GM03348 (cell line): Measurements from ENCODE around the gene TBC1D22A.

Experiments used
- DNase-seq: peaks from one replicate; pipeline ENCODE4 v3.0.0; 2012; ENCODE audit warnings: low spot score

The TBC1D22A gene

DNA sequence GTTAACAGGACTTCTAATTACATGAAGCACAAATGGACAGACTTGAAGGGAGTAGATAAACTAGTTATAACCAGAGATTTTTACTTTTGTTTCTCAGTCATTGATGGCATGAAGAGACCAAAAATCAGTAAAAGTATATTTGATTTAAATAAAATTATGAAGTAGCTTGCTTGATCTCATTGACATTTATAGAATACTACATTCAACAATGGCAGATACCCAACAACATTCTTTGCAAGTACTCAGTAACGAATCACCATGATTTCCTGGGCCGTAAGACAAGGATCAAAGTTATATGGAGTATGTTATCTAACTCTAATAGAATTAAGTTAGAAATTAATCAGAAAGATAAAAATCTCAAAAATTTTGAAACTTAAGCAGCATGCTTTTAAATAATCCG, 317.6 kb downstream of the TBC1D22A start:
- DNase-seq: no peak

DNA sequence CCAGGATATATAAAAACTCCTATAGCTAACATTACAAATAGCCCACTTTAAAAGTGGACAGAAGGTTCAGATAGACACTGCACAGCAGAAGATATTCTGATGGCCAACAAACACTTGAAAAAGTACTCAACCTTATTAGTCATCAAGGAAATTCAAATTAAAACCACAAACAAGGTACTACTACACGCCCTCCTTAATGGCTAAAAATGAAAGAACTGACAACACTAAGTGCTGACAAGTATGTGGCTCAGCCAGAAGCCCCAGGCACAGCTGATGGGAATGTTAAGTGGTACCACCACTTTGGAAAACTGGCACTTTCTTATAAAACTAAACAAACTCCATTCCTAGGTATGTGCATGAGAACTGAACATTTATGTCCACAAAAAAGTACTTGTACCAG, 320.1 kb downstream of the TBC1D22A start:
- DNase-seq: no peak

- DNase-seq: no peak
These were observed 321.0 kb downstream of the TBC1D22A start for GRCh38 chr22:47083379-47083986.

DNA sequence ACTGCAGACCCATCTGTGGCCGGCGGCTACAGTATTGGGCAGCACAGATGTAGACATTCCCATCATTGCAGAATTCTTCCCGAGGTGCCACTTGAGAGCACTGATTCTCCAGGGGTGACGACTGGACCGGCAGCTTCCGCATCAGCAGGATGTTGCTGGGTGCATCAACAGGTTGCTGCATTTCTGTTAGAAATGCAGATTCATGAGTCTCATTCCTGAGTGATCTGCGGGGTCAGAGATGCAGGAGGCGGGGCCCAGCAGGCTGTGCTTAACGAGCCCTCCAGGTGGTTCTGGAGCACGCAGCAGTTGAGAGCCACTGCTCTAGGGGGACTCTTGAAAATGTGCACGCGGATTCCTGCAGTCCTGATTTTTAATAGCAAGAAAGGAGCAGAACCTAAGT, 321.8 kb downstream of the TBC1D22A start:
- no peak for DNase-seq

DNA sequence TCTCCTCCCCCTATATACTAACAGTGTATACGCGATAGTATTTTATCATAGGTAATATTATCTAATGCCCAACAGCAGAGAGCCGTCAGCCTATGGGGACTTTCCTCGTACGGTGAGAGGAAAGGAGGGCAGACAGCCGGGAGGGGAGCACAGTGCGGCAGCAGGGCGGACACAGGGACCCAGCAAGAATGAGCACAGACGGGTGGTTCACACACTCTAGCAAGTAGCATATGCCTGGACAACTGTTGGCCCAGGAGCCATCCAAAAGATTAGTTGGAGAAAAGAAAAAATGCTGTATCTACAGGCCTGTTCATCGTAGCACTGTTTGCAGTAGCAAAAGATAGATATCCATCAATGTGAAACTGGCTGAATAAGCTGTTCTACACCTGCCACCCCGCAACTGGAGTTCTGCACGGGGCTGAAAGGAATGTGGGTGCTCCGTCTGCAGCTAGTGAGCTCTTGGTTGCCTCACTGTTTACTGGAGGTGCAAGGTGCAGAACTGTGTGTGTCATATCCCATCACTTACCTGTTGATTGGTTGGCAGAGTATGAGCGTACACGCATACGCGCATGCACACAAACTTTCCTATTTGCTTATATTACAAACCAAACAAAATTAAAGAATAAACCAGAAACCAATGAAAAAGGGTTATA, 324.3 kb downstream of the TBC1D22A start:
- DNase-seq: no peak

DNA sequence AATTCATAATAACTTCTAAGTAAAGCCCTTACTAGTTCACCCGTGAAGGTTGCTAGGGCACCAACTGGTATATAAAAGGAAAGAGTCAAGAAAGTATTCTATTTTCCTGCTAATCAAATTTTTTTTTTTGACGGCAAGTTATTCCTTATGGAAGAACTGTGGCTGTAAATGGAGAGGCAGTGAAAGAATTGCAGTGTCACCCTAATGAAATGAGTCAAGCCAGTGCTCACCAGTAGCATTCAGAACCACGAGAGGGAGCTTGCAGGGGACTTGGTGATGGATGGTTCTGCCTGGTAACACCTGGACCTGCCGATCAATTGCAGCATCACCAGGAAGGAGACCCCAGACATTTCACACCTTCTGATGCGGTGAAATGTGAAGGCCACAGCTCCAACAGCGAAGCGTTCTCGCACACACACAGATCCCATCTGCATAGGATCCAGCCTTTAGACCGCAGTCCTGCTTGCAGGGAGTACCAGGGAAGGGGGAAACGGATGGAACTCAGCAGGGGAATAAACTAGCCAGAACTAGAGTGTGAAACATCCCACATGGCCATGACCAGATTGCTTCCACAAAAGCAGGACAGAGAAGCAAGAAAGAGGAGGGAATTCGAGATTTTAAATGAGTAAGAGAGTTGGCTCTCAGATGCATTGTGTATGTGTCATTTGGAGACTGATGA, 326.2 kb downstream of the TBC1D22A start:
- DNase-seq: no peak

- no peak for DNase-seq
These were observed 326.9 kb downstream of the TBC1D22A start for GRCh38 chr22:47089374-47089773.

DNA sequence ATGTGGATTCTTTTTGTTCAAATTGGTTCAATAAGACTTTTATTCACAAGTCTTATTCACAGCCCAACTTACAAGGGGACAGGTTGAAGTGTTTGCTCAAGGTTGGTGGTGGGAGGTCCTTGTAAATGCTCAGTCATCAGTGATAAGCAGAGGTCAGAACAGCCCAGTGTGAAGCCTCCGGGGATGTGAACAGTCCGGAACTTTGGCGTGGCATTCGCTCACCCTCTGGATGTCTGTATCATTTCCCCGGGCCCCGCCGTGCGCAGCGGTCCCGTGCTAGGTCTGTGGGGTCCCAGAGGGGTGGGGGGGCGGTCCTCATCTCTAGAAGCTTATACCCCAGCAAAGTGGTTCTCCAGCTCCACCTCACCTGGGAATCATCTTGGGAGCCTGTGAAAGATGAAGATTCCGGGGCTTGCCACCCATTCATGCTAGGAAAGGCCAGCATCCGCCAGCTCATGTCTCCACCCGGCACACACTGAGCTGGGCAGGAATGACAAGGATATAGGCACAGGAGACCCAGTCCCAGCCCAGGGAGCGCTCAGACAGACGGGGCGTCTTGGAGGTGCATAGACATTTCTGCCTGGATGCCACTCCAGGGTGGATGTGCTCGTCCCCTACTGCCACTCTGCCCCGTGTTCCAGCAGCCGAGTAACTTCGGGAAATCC, 327.5 kb downstream of the TBC1D22A start:
- DNase-seq: no peak

DNA sequence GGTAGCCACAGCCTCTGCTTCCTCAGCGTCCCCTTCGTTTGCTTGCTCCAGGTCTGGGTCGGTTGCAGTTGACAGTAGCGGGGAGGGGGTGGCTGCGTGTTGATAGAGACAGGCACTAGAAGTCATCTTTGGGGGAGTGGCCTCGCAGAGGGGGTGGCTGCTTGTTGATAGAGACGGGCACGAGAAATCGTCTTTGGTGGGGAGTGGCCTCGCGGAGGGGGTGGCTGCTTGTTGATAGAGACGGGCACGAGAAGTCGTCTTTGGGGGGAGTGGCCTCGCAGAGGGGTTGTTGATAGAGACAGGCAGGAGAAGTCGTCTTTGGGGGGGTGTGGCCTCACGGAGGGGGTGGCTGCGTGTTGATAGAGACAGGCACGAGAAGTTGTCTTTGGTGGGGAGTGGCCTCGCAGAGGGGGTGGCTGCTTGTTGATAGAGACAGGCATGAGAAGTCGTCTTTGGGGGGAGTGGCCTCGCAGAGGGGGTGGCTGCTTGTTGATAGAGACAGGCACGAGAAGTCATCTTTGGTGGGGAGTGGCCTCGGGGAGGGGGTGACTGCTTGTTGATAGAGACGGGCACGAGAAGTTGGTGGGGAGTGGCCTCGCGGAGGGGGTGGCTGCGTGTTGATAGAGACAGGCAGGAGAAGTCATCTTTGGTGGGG, 328.3 kb downstream of the TBC1D22A start:
- DNase-seq: peak; percentile 56

DNA sequence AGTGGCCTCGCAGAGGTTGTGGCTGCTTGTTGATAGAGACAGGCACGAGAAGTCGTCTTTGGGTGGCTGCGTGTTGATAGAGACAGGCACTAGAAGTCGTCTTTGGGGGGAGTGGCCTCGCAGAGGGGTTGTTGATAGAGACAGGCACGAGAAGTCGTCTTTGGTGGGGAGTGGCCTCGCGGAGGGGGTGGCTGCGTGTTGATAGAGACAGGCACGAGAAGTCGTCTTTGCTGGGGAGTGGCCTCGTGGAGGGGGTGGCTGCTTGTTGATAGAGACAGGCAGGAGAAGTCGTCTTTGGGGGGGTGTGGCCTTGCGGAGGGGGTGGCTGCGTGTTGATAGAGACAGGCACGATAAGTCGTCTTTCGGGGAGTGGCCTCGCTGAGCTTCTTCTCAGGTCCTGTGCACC, 328.8 kb downstream of the TBC1D22A start:
- DNase-seq: no peak

DNA sequence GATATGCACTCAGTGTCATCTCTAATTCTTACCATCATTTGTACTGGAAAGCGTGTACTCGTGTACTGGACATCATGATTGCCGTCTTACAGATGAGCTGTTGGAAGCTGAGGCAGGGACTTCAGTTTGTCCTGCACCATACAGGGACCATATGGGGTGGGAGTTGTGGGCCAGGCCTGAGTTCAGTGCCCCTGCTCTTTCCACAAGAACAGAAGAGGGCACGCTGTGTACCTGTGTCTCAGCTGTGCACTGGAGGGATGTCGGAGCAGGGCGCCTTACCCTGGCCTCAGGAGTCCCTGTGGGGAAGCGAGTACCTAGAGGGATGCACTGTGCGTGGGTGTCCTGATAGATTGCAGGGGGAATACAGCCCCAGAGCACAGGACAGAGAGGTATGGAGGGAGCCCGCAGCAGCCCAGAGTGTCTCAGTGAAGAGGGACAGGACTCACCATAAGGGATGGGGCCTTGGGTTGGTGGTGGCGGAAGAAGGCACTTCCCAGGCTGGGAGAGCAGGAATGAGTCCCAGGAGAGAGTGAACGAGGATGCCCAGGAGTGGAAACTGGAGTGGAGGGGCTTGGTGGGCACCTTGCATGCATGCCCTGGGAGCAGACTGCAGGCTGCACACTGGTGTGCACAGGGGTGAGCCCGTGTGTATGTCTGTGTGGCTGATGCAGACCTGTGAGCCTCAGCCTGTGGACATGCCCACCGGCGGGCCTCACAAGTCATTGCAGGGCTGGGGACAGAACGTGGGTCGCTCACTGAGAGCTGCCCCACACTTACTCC, 329.7 kb downstream of the TBC1D22A start:
- no peak for DNase-seq

DNA sequence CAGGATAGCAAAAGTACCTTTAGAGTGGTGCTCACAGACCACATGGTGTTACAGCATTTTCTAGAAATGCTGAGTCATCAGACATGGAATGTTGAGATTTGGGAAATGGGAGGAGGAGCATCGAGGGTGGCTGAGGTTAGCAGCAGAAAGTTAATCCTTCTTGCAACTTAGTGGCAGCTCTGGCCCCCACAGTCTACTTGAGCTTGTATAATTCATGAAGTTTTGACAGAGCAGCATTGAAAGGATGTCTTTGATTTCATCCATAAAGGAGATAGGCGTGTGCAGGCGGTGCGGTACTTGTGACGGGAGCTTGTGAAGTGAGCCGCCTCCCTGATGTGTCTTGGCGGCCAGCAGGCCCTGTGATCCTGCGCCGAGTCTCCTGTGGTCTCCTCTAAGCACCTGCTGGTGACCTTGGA, 330.5 kb downstream of the TBC1D22A start:
- peak; percentile 80 for DNase-seq

DNA sequence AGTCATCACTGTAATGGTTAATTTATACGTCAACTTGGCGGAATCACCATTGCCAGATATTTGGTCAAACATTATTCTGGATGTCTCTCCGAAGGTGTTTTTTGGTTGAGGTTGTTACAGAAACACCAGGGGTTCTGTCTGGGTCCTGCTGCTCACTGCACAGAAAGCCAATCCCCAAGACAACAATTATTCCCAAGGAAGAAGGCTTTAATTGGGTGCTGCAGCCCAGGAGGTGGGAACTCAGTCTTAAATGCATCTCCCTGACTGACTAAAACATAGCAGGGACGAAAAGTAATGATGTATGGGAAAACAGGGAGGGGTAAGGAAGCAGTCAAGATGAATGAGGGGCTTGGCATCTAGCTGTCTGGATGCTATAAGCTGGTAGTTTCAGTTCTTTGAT, 331.3 kb downstream of the TBC1D22A start:
- no peak for DNase-seq

GRCh38 chr22:47094861-47095330, 332.4 kb downstream of the TBC1D22A start:
- DNase-seq: no peak

DNA sequence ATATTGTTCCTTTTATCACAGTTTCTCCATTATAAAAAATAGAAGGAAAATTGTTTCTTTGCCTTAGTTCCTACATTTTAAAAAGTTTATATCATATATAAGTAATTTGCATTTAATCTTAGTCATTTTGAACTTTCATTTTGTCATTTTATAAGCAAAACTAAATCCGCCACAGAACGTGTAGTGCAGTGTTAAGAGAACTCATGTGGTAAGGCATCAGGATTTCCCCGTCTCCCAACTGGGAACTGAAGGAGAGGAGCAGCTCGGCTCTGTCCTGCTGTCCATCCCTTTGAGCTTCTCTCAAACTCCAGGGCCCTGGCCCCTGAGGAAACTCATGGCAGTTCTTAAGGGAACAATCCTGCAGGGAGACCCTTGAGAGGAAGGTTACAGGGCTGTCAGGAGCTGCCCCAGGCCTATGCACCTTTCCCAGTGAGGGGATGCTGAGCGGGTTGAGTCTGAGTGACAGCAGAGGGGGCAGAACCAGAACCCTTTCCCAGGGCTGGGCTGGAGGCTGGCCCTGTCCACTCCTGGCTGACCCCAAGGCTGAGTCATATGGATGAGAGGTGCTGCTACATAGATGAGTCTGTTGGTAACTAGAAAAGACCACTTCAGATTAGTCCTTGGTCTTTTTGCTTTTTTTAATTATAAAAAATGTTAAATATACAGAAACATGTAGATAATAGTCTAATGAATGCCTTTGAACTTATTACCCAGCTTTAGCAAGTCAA, 333.1 kb downstream of the TBC1D22A start:
- no peak for DNase-seq

GRCh38 chr22:47098121-47098520, 335.7 kb downstream of the TBC1D22A start:
- DNase-seq: no peak

GRCh38 chr22:47098554-47098953, 336.1 kb downstream of the TBC1D22A start:
- no peak for DNase-seq

- DNase-seq: no peak
These were observed 337.6 kb downstream of the TBC1D22A start for GRCh38 chr22:47100019-47100418.

DNA sequence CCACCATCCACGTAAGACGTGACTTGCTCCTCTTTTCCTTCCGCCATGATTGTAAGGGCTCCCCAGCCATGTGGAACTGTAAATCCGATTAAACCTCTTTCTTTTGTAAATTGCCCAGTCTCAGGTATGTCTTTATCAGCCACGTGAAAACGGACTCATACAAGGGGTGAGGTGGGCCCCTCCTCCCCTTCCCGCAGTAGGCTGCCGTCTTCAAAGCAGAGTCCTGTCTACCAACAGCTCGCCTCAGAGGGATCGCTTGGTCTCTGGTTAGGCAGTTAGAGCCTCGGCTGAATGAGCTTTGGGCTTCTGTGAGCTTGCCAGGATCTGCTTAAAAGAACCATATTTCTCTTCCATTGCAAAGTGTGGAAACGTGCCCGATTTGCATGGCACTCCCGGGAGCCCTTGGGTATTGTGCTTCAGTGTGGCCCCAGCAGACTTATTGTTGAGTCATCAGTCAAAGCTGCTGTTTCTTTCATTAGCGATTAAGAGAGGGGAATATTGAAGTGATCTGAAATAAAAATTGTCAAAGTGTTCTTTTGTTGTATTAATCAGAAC, 338.3 kb downstream of the TBC1D22A start:
- no peak for DNase-seq

DNA sequence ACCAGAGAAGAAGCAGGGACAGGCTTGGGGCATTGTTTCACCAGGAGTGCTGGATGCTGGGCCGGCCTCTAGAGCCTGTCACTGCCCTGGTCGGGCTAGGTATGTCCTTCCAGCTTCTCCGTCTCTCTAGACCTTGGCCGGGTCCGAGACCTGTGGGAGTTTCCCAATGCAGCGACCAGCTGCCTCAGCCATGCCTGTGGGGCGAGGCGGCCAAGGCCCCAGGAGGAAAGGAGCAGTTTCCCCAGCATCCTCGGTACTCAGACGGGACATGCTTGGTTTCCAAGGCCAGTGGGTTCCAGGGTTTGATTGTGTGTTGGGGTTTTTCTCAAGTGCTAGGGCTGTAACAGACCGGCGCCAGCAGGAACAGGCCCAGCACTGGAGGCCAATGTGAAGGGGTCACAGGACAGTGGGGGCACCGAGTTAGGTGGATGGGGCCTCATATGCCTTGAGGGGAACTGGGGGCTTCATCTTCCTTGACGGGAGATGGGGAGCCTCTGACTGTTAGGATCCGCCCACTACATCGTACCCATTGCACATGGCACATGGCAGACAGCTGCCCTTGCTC, 339.0 kb downstream of the TBC1D22A start:
- no peak for DNase-seq
